Endothelial cell of umbilical vein (primary cell): ENCODE measurements around the gene TPT1.

Source experiments
- JUN ChIP-seq: IDR thresholded peaks from 2 replicates; pipeline ENCODE4 v1.6.1; 2011; ENCODE audit warnings: borderline replicate concordance, low read depth; ENCODE audit not compliant: insufficient read length, insufficient read depth
- MYC ChIP-seq: IDR thresholded peaks from one replicate; pipeline ENCODE4 v1.6.1; 2011; ENCODE audit warnings: mild to moderate bottlenecking, low read depth, low read length
- POLR2A ChIP-seq: IDR thresholded peaks from 2 replicates; pipeline ENCODE4 v1.6.1; 2012; ENCODE audit warnings: low read depth, mild to moderate bottlenecking, control low read depth, low read length
- POLR2AphosphoS5 ChIP-seq: IDR thresholded peaks from 2 replicates; pipeline ENCODE4 v1.6.1; 2012; ENCODE audit warnings: low read depth, mild to moderate bottlenecking, control low read depth, low read length, moderate library complexity; ENCODE audit not compliant: insufficient read depth
- TF ChIP-seq, protein P1 (sequence below), 2 donors: IDR thresholded peaks; 1 replicate in 1 of 2; 2 replicates in 1 of 2; pipeline ENCODE4 v1.5.1; 2011; ENCODE audit warnings: low read length in 2 of 2, mild to moderate bottlenecking in 2 of 2, moderate library complexity in 2 of 2, control low read depth in 1 of 2, inconsistent platforms in 1 of 2, low read depth in 1 of 2; ENCODE audit not compliant: insufficient read depth in 1 of 2; ENCODE audit errors: extremely low read depth in 1 of 2

DNA sequence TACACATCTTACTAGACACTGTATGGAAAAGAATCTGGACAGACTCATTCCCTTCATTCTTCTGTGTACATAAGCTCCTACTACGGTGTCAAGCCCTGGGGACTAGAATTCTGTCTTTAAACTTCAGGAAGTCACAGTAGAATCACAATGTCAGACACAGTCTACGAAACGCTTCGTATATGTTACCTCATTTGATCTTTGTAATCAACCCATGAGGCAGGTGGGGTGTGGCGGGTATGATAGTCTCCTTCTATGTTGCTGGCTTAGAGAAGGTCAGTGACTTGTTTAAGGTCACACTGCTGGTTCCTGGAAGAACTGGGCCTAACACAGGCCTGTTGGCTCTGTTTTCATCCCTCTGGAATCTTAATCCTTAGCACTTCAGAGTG lies 32.2 kb upstream of the TPT1 start:
- no peak for TF ChIP-seq JUN
- TF ChIP-seq, protein P1, sequence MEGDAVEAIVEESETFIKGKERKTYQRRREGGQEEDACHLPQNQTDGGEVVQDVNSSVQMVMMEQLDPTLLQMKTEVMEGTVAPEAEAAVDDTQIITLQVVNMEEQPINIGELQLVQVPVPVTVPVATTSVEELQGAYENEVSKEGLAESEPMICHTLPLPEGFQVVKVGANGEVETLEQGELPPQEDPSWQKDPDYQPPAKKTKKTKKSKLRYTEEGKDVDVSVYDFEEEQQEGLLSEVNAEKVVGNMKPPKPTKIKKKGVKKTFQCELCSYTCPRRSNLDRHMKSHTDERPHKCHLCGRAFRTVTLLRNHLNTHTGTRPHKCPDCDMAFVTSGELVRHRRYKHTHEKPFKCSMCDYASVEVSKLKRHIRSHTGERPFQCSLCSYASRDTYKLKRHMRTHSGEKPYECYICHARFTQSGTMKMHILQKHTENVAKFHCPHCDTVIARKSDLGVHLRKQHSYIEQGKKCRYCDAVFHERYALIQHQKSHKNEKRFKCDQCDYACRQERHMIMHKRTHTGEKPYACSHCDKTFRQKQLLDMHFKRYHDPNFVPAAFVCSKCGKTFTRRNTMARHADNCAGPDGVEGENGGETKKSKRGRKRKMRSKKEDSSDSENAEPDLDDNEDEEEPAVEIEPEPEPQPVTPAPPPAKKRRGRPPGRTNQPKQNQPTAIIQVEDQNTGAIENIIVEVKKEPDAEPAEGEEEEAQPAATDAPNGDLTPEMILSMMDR (IDR thresholded peaks at IDR 0.05; ENCODE audit: extremely low read depth in 1 of 2, insufficient read depth in 1 of 2, low read depth in 1 of 2, low read length in 2 of 2) = no peak
- no peak for TF ChIP-seq POLR2A
- no peak for TF ChIP-seq POLR2AphosphoS5
- TF ChIP-seq MYC = no peak
